Endothelial cell of umbilical vein (primary cell): ENCODE results near the gene BRAT1. TPM values are rescaled to one million over a fixed set of nuclear protein-coding genes. Genes with fewer than 3 reads are reported as not detected.

Source experiments
- BruUV-seq: library from RNA; stranded (reverse); fragments of 400-500 nt; replicated peaks from 2 replicates; lab custom pipeline; 2021; lab: Mats Ljungman, UMichigan
- CTCF ChIA-PET: fragments of 300-600, 350-600 bp; sonication (Branson Sonifier 250); formaldehyde crosslinking; loops from one replicate; lab custom pipeline; 2021; ENCODE audit warnings: antibody characterized with exemption, inconsistent platforms; lab: Charles Lee
- POLR2A ChIA-PET: fragments of 300-600, 350-600 bp; sonication (Branson Sonifier 250); formaldehyde crosslinking; loops from one replicate; lab custom pipeline; 2021; ENCODE audit warnings: antibody characterized with exemption, inconsistent platforms; lab: Charles Lee
- DNase-seq: peaks from one replicate; pipeline ENCODE4 v3.0.0-alpha.2; 2011; ENCODE audit warnings: low read depth, low spot score
- FAIRE-seq: peaks from 2 replicates; lab custom pipeline; 2011; peaks lifted over from hg19 to GRCh38; lab: Jason Lieb, UNC
- H2AFZ ChIP-seq: 2 replicates; pipeline ENCODE4 v1.6.0; 2012; ENCODE audit warnings: low read depth, low read length, control low read depth, inconsistent platforms
- H3K27ac ChIP-seq: 2 replicates; pipeline ENCODE4 v1.5.1; 2011; ENCODE audit warnings: low read depth, mild to moderate bottlenecking, control low read depth, low read length, moderate library complexity; ENCODE audit not compliant: insufficient read depth
- H3K27me3 ChIP-seq, 2 experiments: 2 replicates each; pipeline versions ENCODE4 v1.6.0 to v1.6.1; 2011; ENCODE audit warnings: low read length in 2 of 2, mixed read lengths in 1 of 2; ENCODE audit not compliant: control insufficient read depth in 2 of 2, insufficient read depth in 2 of 2
- H3K36me3 ChIP-seq, 2 experiments: 2 replicates in 1 of 2; 3 replicates in 1 of 2; pipeline ENCODE4 v1.5.1; 2011; ENCODE audit warnings: low read length in 2 of 2, mild to moderate bottlenecking in 1 of 2, moderate library complexity in 1 of 2; ENCODE audit not compliant: control insufficient read depth in 2 of 2, insufficient read depth in 2 of 2; ENCODE audit errors: extremely low read depth in 1 of 2
- H3K4me1 ChIP-seq: 3 replicates; pipeline ENCODE4 v1.5.1; 2011; ENCODE audit warnings: mild to moderate bottlenecking, low read length; ENCODE audit not compliant: control insufficient read depth, insufficient read depth; ENCODE audit errors: extremely low read depth
- H3K4me2 ChIP-seq: 2 replicates; pipeline ENCODE4 v1.6.1; 2011; ENCODE audit warnings: low read length, control low read depth, mixed read lengths; ENCODE audit not compliant: insufficient read depth
- H3K4me3 ChIP-seq, 3 experiments: fragments of 200-600 bp in 1 of 3; sonication (generic), shearing (Covaris generic) in 1 of 3; replicated peaks in 1 of 3; 2 replicates each; pipeline ENCODE4 v1.5.1; 2011 to 2016; ENCODE audit warnings: control low read depth in 3 of 3, low read length in 3 of 3, mild to moderate bottlenecking in 2 of 3, inconsistent platforms in 1 of 3, low read depth in 1 of 3, moderate library complexity in 1 of 3; ENCODE audit not compliant: insufficient read depth in 1 of 3
- H3K79me2 ChIP-seq: 2 replicates; pipeline ENCODE4 v1.6.0; 2012; ENCODE audit warnings: low read length, inconsistent platforms; ENCODE audit not compliant: control insufficient read depth, insufficient read depth
- H3K9ac ChIP-seq: replicated peaks from 2 replicates; pipeline ENCODE3; 2011; ENCODE audit warnings: low read length, control low read depth; ENCODE audit not compliant: insufficient read depth; ENCODE audit errors: extremely low read depth
- H3K9me1 ChIP-seq: replicated peaks from 3 replicates; pipeline ENCODE4 v1.6.0; 2011; ENCODE audit warnings: mild to moderate bottlenecking, low read length; ENCODE audit not compliant: control insufficient read depth, insufficient read depth; ENCODE audit errors: extremely low read depth
- H3K9me3 ChIP-seq: replicated peaks from 2 replicates; pipeline ENCODE4 v1.5.1; 2012; ENCODE audit warnings: low read length, inconsistent platforms; ENCODE audit not compliant: control insufficient read depth, insufficient read depth
- H4K20me1 ChIP-seq: replicated peaks from 2 replicates; pipeline ENCODE3; 2011; ENCODE audit warnings: mild to moderate bottlenecking, low read length; ENCODE audit not compliant: control insufficient read depth, insufficient read depth; ENCODE audit errors: extremely low read depth
- CTCF ChIP-seq, 2 donors: IDR thresholded peaks; 1 replicate in 1 of 2; 2 replicates in 1 of 2; pipeline ENCODE4 v1.5.1; 2011; ENCODE audit warnings: low read length in 2 of 2, mild to moderate bottlenecking in 2 of 2, moderate library complexity in 2 of 2, control low read depth in 1 of 2, inconsistent platforms in 1 of 2, low read depth in 1 of 2; ENCODE audit not compliant: insufficient read depth in 1 of 2; ENCODE audit errors: extremely low read depth in 1 of 2
- EZH2 ChIP-seq: IDR thresholded peaks from 2 replicates; pipeline ENCODE4 v1.6.1; 2012; ENCODE audit warnings: borderline replicate concordance, low read depth, mild to moderate bottlenecking, moderate library complexity, low read length, inconsistent platforms; ENCODE audit not compliant: severe bottlenecking
- FOS ChIP-seq: IDR thresholded peaks from 2 replicates; pipeline ENCODE4 v1.6.1; 2011; ENCODE audit warnings: mild to moderate bottlenecking, low read length, moderate library complexity, borderline replicate concordance; ENCODE audit not compliant: insufficient read depth
- GATA2 ChIP-seq: IDR thresholded peaks from 2 replicates; pipeline ENCODE4 v1.7.0; 2011; ENCODE audit warnings: low read depth, mild to moderate bottlenecking, moderate library complexity, mixed read lengths, low read length; ENCODE audit not compliant: insufficient read length, insufficient read depth
- JUN ChIP-seq: IDR thresholded peaks from 2 replicates; pipeline ENCODE4 v1.6.1; 2011; ENCODE audit warnings: borderline replicate concordance, low read depth; ENCODE audit not compliant: insufficient read length, insufficient read depth
- MAX ChIP-seq: IDR thresholded peaks from 2 replicates; pipeline ENCODE4 v1.6.1; 2011; ENCODE audit not compliant: insufficient read depth, insufficient read length
- MYC ChIP-seq: IDR thresholded peaks from one replicate; pipeline ENCODE4 v1.6.1; 2011; ENCODE audit warnings: mild to moderate bottlenecking, low read depth, low read length
- POLR2A ChIP-seq: IDR thresholded peaks from 2 replicates; pipeline ENCODE4 v1.6.1; 2012; ENCODE audit warnings: low read depth, mild to moderate bottlenecking, control low read depth, low read length
- POLR2AphosphoS5 ChIP-seq: IDR thresholded peaks from 2 replicates; pipeline ENCODE4 v1.6.1; 2012; ENCODE audit warnings: low read depth, mild to moderate bottlenecking, control low read depth, low read length, moderate library complexity; ENCODE audit not compliant: insufficient read depth
- dilution Hi-C: fragments of 300-500 bp; cut with MboI; formaldehyde crosslinking; loops from one replicate; pipeline ENCODE4 v1.15.0; 2019; ENCODE audit warnings: low sequenced_read_pairs; ENCODE audit not compliant: extremely low pct_ligation_motif_present
- intact Hi-C: fragments of 100-400 bp; cut with micrococcal nuclease; formaldehyde crosslinking; loops from one replicate; pipeline ENCODE4 v1.10.0; 2022
- polyA plus RNA-seq, 4 experiments: library from polyadenylated mRNA; depleted of rRNA in 3 of 4; stranded (reverse) in 3 of 4; unstranded in 1 of 4; fragments of >200 nt; gene quantifications; 2 replicates each; pipeline versions ENCODE4 v1.2.1 to v1.2.3, GENCODE V29; 2011 to 2012; ENCODE audit warnings: missing spikeins in 1 of 4
- total RNA-seq: library from RNA; stranded (reverse); gene quantifications from 2 replicates; pipeline ENCODE4 v1.2.3, GENCODE V29; 2021

The BRAT1 gene
- total and polyA plus RNA-seq, 2 donors (not counting 3 experiments of a cell fraction or from before 2014, with no cell fraction given) = 31.1 to 31.6 TPM

GRCh38 chr7:2509298-2509906 lies 45.9 kb downstream of the BRAT1 start:
- intact Hi-C loops = no loop called here
- BruUV-seq = no TSS peak
- TF ChIP-seq JUN (no peak), GATA2 (no peak), POLR2A (no peak), MAX (no peak), FOS (no peak), POLR2AphosphoS5 (no peak), MYC (no peak), EZH2 (no peak), CTCF (IDR thresholded peaks at IDR 0.05; ENCODE audit: extremely low read depth in 1 of 2, insufficient read depth in 1 of 2, low read depth in 1 of 2, low read length in 2 of 2) (no peak)
- Histone ChIP-seq H3K27ac (no peak overlapping the region), H4K20me1 (no peaks in the 10 kb centered on the region), H3K9me3 (no peaks in the 10 kb centered on the region), H3K4me1 (peaks cover 20% of the 10 kb centered on the region), H2AFZ (no peak overlapping the region), H3K27me3 (no peaks in the 10 kb centered on the region), H3K9me1 (no peaks in the 10 kb centered on the region), H3K9ac (no peak overlapping the region), H3K4me3 (no peak overlapping the region), H3K4me2 (no peak overlapping the region), H3K36me3 (no peaks in the 10 kb centered on the region), H3K79me2 (no peaks in the 10 kb centered on the region)
- POLR2A ChIA-PET = no interaction called here
- dilution Hi-C loops = no loop called here
- no peak for DNase-seq
- no peak for FAIRE-seq
- CTCF ChIA-PET = no interaction called here
